Trophoblast cell (in vitro differentiated cells and primary cell): ENCODE data around the gene THAP3.

Source experiments
- DNase-seq, 2 donors: peaks; one replicate each; pipeline ENCODE4 v3.0.0-alpha.2; 2016
- H2AFZ ChIP-seq: 2 replicates; pipeline ENCODE4 v1.6.1; 2013; ENCODE audit warnings: low read length, moderate library complexity, mild to moderate bottlenecking; ENCODE audit not compliant: insufficient read depth, poor library complexity
- H2AK5ac ChIP-seq: 2 replicates; pipeline ENCODE4 v1.6.1; 2013; ENCODE audit warnings: mild to moderate bottlenecking, low read length
- H2BK120ac ChIP-seq: 2 replicates; pipeline ENCODE4 v1.6.1; 2013; ENCODE audit warnings: low read length, mild to moderate bottlenecking, moderate library complexity; ENCODE audit not compliant: insufficient read depth, poor library complexity
- H2BK12ac ChIP-seq: 2 replicates; pipeline ENCODE4 v1.6.1; 2013; ENCODE audit warnings: mild to moderate bottlenecking, low read length, moderate library complexity
- H2BK5ac ChIP-seq: 2 replicates; pipeline ENCODE4 v1.6.1; 2013; ENCODE audit warnings: low read length, low read depth, moderate library complexity, mild to moderate bottlenecking; ENCODE audit not compliant: poor library complexity
- H3K14ac ChIP-seq: 2 replicates; pipeline ENCODE4 v1.6.1; 2013; ENCODE audit warnings: mild to moderate bottlenecking, low read length
- H3K18ac ChIP-seq: 2 replicates; pipeline ENCODE4 v1.6.1; 2013; ENCODE audit warnings: mild to moderate bottlenecking, low read length
- H3K23ac ChIP-seq: 2 replicates; pipeline ENCODE4 v1.6.1; 2013; ENCODE audit warnings: low read length
- H3K27ac ChIP-seq: 2 replicates; pipeline ENCODE4 v1.5.1; 2013; ENCODE audit warnings: low read depth, mild to moderate bottlenecking, inconsistent platforms, low read length, moderate library complexity
- H3K27me3 ChIP-seq: 2 replicates; pipeline ENCODE4 v1.6.1; 2013; ENCODE audit warnings: inconsistent platforms, mild to moderate bottlenecking, low read length, moderate library complexity; ENCODE audit not compliant: insufficient read depth
- H3K36me3 ChIP-seq, 2 experiments: 1 replicate in 1 of 2; 2 replicates in 1 of 2; pipeline ENCODE4 v1.6.1; 2013; ENCODE audit warnings: low read length in 2 of 2, mild to moderate bottlenecking in 2 of 2, moderate library complexity in 1 of 2; ENCODE audit not compliant: insufficient read depth in 2 of 2, control insufficient read depth in 1 of 2
- H3K4ac ChIP-seq: 2 replicates; pipeline ENCODE4 v1.6.1; 2013; ENCODE audit warnings: low read depth, mild to moderate bottlenecking, low read length, moderate library complexity
- H3K4me1 ChIP-seq, 2 experiments: 1 replicate in 1 of 2; 2 replicates in 1 of 2; pipeline ENCODE4 v1.6.1; 2013; ENCODE audit warnings: low read length in 2 of 2, mild to moderate bottlenecking in 2 of 2, moderate library complexity in 1 of 2; ENCODE audit not compliant: insufficient read depth in 2 of 2, control insufficient read depth in 1 of 2
- H3K4me2 ChIP-seq: 2 replicates; pipeline ENCODE4 v1.6.1; 2013; ENCODE audit warnings: inconsistent platforms, mild to moderate bottlenecking, low read length, moderate library complexity
- H3K4me3 ChIP-seq: 2 replicates; pipeline ENCODE4 v1.5.1; 2013; ENCODE audit warnings: mild to moderate bottlenecking, low read depth, low read length, inconsistent platforms
- H3K79me1 ChIP-seq: one replicate; pipeline ENCODE4 v1.6.1; 2013; ENCODE audit warnings: low read length
- H3K79me2 ChIP-seq: 2 replicates; pipeline ENCODE4 v1.6.1; 2013; ENCODE audit warnings: low read length, mild to moderate bottlenecking; ENCODE audit not compliant: control insufficient read depth, insufficient read depth, poor library complexity
- H3K9ac ChIP-seq: 2 replicates; pipeline ENCODE4 v1.6.1; 2013; ENCODE audit warnings: mild to moderate bottlenecking, low read length
- H3K9me3 ChIP-seq: 2 replicates; pipeline ENCODE4 v1.6.1; 2013; ENCODE audit warnings: low read depth, mild to moderate bottlenecking, control low read depth, inconsistent platforms, low read length; ENCODE audit not compliant: insufficient read depth
- H4K12ac ChIP-seq: 2 replicates; pipeline ENCODE4 v1.6.1; 2013; ENCODE audit warnings: low read depth, mild to moderate bottlenecking, low read length, moderate library complexity
- H4K8ac ChIP-seq: 2 replicates; pipeline ENCODE4 v1.6.1; 2013; ENCODE audit warnings: low read depth, mild to moderate bottlenecking, low read length, moderate library complexity
- H4K91ac ChIP-seq: one replicate; pipeline ENCODE4 v1.6.1; 2013; ENCODE audit warnings: low read depth, mild to moderate bottlenecking, low read length, moderate library complexity
- WGBS: extraction: QIAGEN DNeasy Blood & Tissue Kit; methylation state at CpG from one replicate; pipeline ENCODE4 v1.1.7; 2013; ENCODE audit warnings: missing lambda C conversion rate; ENCODE audit not compliant: insufficient read length, insufficient coverage; ENCODE audit errors: extremely low coverage; 5-methylcytosine and 5-hydroxymethylcytosine counted together

Gene THAP3

GRCh38 chr1:6673816-6674398 lies 49.2 kb downstream of the THAP3 start:
- Histone ChIP-seq H3K18ac (no peak overlapping the region), H3K79me1 (no peaks in the 10 kb centered on the region), H3K4me3 (no peak overlapping the region), H2BK12ac (no peak overlapping the region), H3K14ac (no peak overlapping the region), H2AFZ (no peak overlapping the region), H4K8ac (no peak overlapping the region), H2BK120ac (no peak overlapping the region), H4K91ac (no peak overlapping the region), H3K27ac (no peak overlapping the region), H3K27me3 (no peaks in the 10 kb centered on the region), H3K4ac (no peak overlapping the region), H4K12ac (no peak overlapping the region), H3K36me3 (peaks cover 13 to 18% of the 10 kb centered on the region in 2 experiments), H3K79me2 (no peaks in the 10 kb centered on the region), H2BK5ac (no peak overlapping the region), H2AK5ac (no peak overlapping the region), H3K4me1 (peaks cover 2% of the 10 kb centered on the region in 2 experiments), H3K9ac (no peak overlapping the region), H3K23ac (no peak overlapping the region), H3K9me3 (no peaks in the 10 kb centered on the region), H3K4me2 (no peak overlapping the region)
- WGBS: no CpG with 5 or more reads among the region's 5 CpGs
- DNase-seq: no peak

GRCh38 chr1:6674771-6675170 lies 50.1 kb downstream of the THAP3 start:
- Histone ChIP-seq H2AFZ (no peak overlapping the region), H3K27me3 (no peaks in the 10 kb centered on the region), H3K14ac (no peak overlapping the region), H4K91ac (no peak overlapping the region), H3K18ac (no peak overlapping the region), H3K79me1 (no peaks in the 10 kb centered on the region), H3K9ac (no peak overlapping the region), H4K8ac (no peak overlapping the region), H3K23ac (no peak overlapping the region), H3K4me2 (no peak overlapping the region), H3K4me1 (peaks cover 2% of the 10 kb centered on the region in 2 experiments), H3K27ac (no peak overlapping the region), H3K4me3 (no peak overlapping the region), H4K12ac (no peak overlapping the region), H3K36me3 (peaks cover 13 to 25% of the 10 kb centered on the region in 2 experiments), H3K9me3 (no peaks in the 10 kb centered on the region), H2BK12ac (no peak overlapping the region), H3K79me2 (no peaks in the 10 kb centered on the region), H3K4ac (no peak overlapping the region), H2BK5ac (no peak overlapping the region), H2AK5ac (no peak overlapping the region), H2BK120ac (no peak overlapping the region)
- no CpG with 5 or more reads among the region's 1 CpG for WGBS
- DNase-seq: no peak

- H3K4me3 ChIP-seq: no peak overlapping the region
- no peak overlapping the region for H3K9ac ChIP-seq
- no peak for DNase-seq
- H3K36me3 ChIP-seq: peaks cover 15 to 27% of the 10 kb centered on the region in 2 experiments
- no peak overlapping the region for H2AFZ ChIP-seq
- no peak overlapping the region for H2AK5ac ChIP-seq
- no peak overlapping the region for H3K4ac ChIP-seq
- H4K12ac ChIP-seq: no peak overlapping the region
- no peak overlapping the region for H2BK12ac ChIP-seq
- H2BK120ac ChIP-seq: no peak overlapping the region
- H3K14ac ChIP-seq: no peak overlapping the region
- H3K27ac ChIP-seq: no peak overlapping the region
- no peak overlapping the region for H3K18ac ChIP-seq
- no peak overlapping the region for H4K91ac ChIP-seq
- peaks cover 2% of the 10 kb centered on the region in 2 experiments for H3K4me1 ChIP-seq
- no peak overlapping the region for H3K23ac ChIP-seq
- H2BK5ac ChIP-seq: no peak overlapping the region
- no peaks in the 10 kb centered on the region for H3K79me2 ChIP-seq
- H3K9me3 ChIP-seq: no peaks in the 10 kb centered on the region
- H3K27me3 ChIP-seq: no peaks in the 10 kb centered on the region
- no peak overlapping the region for H4K8ac ChIP-seq
- no CpG with 5 or more reads among the region's 2 CpGs for WGBS
- no peak overlapping the region for H3K4me2 ChIP-seq
- H3K79me1 ChIP-seq: no peaks in the 10 kb centered on the region
These were observed 51.3 kb downstream of the THAP3 start for GRCh38 chr1:6675941-6676340.
